IMR-90 (cell line): Measurements from ENCODE around the gene FGF2. TPM values are rescaled to one million over a fixed set of nuclear protein-coding genes. Genes with fewer than 3 reads are reported as not detected.

Experiments used
- ATAC-seq: fragments of 200-7000 bp; cut with Tn5 transposase; 2 replicates; pipeline ENCODE4 v1.9.1; 2020; ENCODE audit warnings: low read depth, mild to moderate bottlenecking, moderate library complexity
- BruUV-seq: library from RNA; stranded (reverse); fragments of 400-500 nt; replicated peaks from 2 replicates; lab custom pipeline; 2021; lab: Mats Ljungman, UMichigan
- CTCF ChIA-PET: fragments of 300-600 bp; formaldehyde crosslinking; extraction: SDS; loops from one replicate; lab custom pipeline; 2021; ENCODE audit warnings: antibody characterized with exemption; lab: Yijun Ruan, JAX
- POLR2A ChIA-PET: fragments of 300-600 bp; sonication (Branson Sonifier 250); formaldehyde crosslinking; loops from one replicate; lab custom pipeline; 2022; ENCODE audit warnings: antibody characterized with exemption; ENCODE audit not compliant: unreplicated experiment; lab: Charles Lee
- DNase-seq: peaks from one replicate; pipeline ENCODE4 v3.0.0; 2013
- H2AFZ ChIP-seq: replicated peaks from 2 replicates; pipeline ENCODE3; 2013; ENCODE audit warnings: low read length, mild to moderate bottlenecking; ENCODE audit not compliant: poor library complexity
- H2AK5ac ChIP-seq: 2 replicates; pipeline ENCODE4 v1.6.1; 2013; ENCODE audit warnings: low read depth, low read length, inconsistent platforms
- H2AK9ac ChIP-seq: replicated peaks from 2 replicates; pipeline ENCODE3; 2013; ENCODE audit warnings: mild to moderate bottlenecking, low read depth, low read length, moderate library complexity; ENCODE audit not compliant: poor library complexity
- H2BK120ac ChIP-seq: 2 replicates; pipeline ENCODE4 v1.6.1; 2013; ENCODE audit warnings: low read depth, low read length, inconsistent platforms
- H2BK15ac ChIP-seq: 3 replicates; pipeline ENCODE4 v1.6.1; 2013; ENCODE audit warnings: low read depth, low read length, inconsistent platforms
- H2BK20ac ChIP-seq: 2 replicates; pipeline ENCODE4 v1.6.1; 2013; ENCODE audit warnings: low read depth, mild to moderate bottlenecking, inconsistent platforms, low read length, moderate library complexity
- H2BK5ac ChIP-seq: 2 replicates; pipeline ENCODE4 v1.6.1; 2013; ENCODE audit warnings: mild to moderate bottlenecking, low read depth, low read length, inconsistent platforms; ENCODE audit not compliant: poor library complexity, severe bottlenecking
- H3K14ac ChIP-seq: replicated peaks from 2 replicates; pipeline ENCODE4 v1.6.1; 2013; ENCODE audit warnings: low read depth, low read length, inconsistent platforms
- H3K18ac ChIP-seq: 2 replicates; pipeline ENCODE4 v1.6.1; 2013; ENCODE audit warnings: low read depth, low read length, control low read depth
- H3K23ac ChIP-seq: 2 replicates; pipeline ENCODE4 v1.6.1; 2013; ENCODE audit warnings: low read depth, low read length, inconsistent platforms
- H3K27ac ChIP-seq: 2 replicates; pipeline ENCODE4 v1.5.1; 2013; ENCODE audit warnings: mild to moderate bottlenecking, control low read depth, low read length; ENCODE audit not compliant: insufficient read depth
- H3K27me3 ChIP-seq: 2 replicates; pipeline ENCODE4 v1.6.1; 2013; ENCODE audit warnings: low read length; ENCODE audit not compliant: control insufficient read depth, insufficient read depth
- H3K36me3 ChIP-seq: 2 replicates; pipeline ENCODE4 v1.6.1; 2013; ENCODE audit warnings: low read length, mixed read lengths; ENCODE audit not compliant: control insufficient read depth, insufficient read depth
- H3K4ac ChIP-seq: 2 replicates; pipeline ENCODE4 v1.6.1; 2013; ENCODE audit warnings: low read depth, low read length, inconsistent platforms
- H3K4me1 ChIP-seq: 2 replicates; pipeline ENCODE4 v1.6.1; 2013; ENCODE audit warnings: low read length, mixed read lengths; ENCODE audit not compliant: control insufficient read depth, insufficient read depth
- H3K4me2 ChIP-seq: 2 replicates; pipeline ENCODE4 v1.6.1; 2013; ENCODE audit warnings: low read depth, mild to moderate bottlenecking, control low read depth, low read length, moderate library complexity
- H3K4me3 ChIP-seq: 2 replicates; pipeline ENCODE4 v1.5.1; 2013; ENCODE audit warnings: low read depth, mild to moderate bottlenecking, control low read depth, low read length, moderate library complexity; ENCODE audit not compliant: insufficient read depth
- H3K56ac ChIP-seq: 2 replicates; pipeline ENCODE4 v1.6.1; 2013; ENCODE audit warnings: low read length, inconsistent platforms; ENCODE audit not compliant: insufficient read depth; ENCODE audit errors: extremely low read depth
- H3K79me1 ChIP-seq, 2 experiments: 2 replicates each; pipeline ENCODE4 v1.6.1; 2013; ENCODE audit warnings: low read length in 2 of 2, inconsistent platforms in 1 of 2, low read depth in 1 of 2
- H3K9ac ChIP-seq: 2 replicates; pipeline ENCODE4 v1.6.1; 2013; ENCODE audit warnings: low read depth, low read length, control low read depth
- H3K9me1 ChIP-seq: 2 replicates; pipeline ENCODE4 v1.6.1; 2013; ENCODE audit warnings: low read length, inconsistent platforms; ENCODE audit not compliant: insufficient read depth
- H3K9me3 ChIP-seq: 2 replicates; pipeline ENCODE4 v1.6.1; 2013; ENCODE audit warnings: low read length; ENCODE audit not compliant: control insufficient read depth, insufficient read depth
- H4K20me1 ChIP-seq: 2 replicates; pipeline ENCODE4 v1.6.1; 2013; ENCODE audit warnings: low read length, inconsistent platforms; ENCODE audit not compliant: insufficient read depth
- H4K5ac ChIP-seq: 2 replicates; pipeline ENCODE4 v1.6.1; 2013; ENCODE audit warnings: mild to moderate bottlenecking, low read depth, low read length, control low read depth
- H4K8ac ChIP-seq, 2 experiments: 2 replicates each; pipeline ENCODE4 v1.6.1; 2013; ENCODE audit warnings: low read depth in 2 of 2, low read length in 2 of 2, control low read depth in 1 of 2, inconsistent platforms in 1 of 2
- H4K91ac ChIP-seq: 2 replicates; pipeline ENCODE4 v1.6.1; 2013; ENCODE audit warnings: low read depth, low read length, inconsistent platforms; ENCODE audit not compliant: insufficient read depth
- BHLHE40 ChIP-seq: fragments of 150-350 bp; IDR thresholded peaks from 2 replicates; pipeline ENCODE4 v1.6.1; 2016; ENCODE audit warnings: mild to moderate bottlenecking, low read depth, low read length
- MAFK ChIP-seq: IDR thresholded peaks from 2 replicates; pipeline ENCODE4 v1.6.1; 2012; ENCODE audit warnings: low read depth, low read length, improper control_type of control experiment
- MXI1 ChIP-seq: IDR thresholded peaks from 2 replicates; pipeline ENCODE4 v1.6.1; 2012; ENCODE audit warnings: low read depth, mild to moderate bottlenecking, low read length, moderate library complexity, borderline replicate concordance
- NFE2L2 ChIP-seq: fragments of 150-350 bp; IDR thresholded peaks from 2 replicates; pipeline ENCODE4 v1.6.1; 2016; ENCODE audit warnings: low read depth, mild to moderate bottlenecking, low read length
- RAD21 ChIP-seq: IDR thresholded peaks from 2 replicates; pipeline ENCODE4 v1.6.1; 2012; ENCODE audit warnings: low read length, improper control_type of control experiment
- WGBS, 2 experiments: methylation state at CpG; one replicate each; pipeline versions ENCODE4 v1.1.5 to v1.1.7; 2013; ENCODE audit warnings: missing lambda C conversion rate in 2 of 2; ENCODE audit not compliant: insufficient read length in 1 of 2; ENCODE audit errors: extremely low coverage in 2 of 2; 5-methylcytosine and 5-hydroxymethylcytosine counted together
- dilution Hi-C: fragments of 300-500 bp; cut with HindIII; formaldehyde crosslinking; loops from one replicate; pipeline ENCODE4 v1.14.3; 2018; ENCODE audit warnings: low sequenced_read_pairs; ENCODE audit not compliant: unreplicated experiment
- in situ Hi-C: fragments of 300-500 bp; cut with MboI; formaldehyde crosslinking; loops from 3 replicates; pipeline ENCODE4 v1.14.3; 2019; ENCODE audit warnings: low sequenced_read_pairs, inconsistent platforms, mixed read lengths
- intact Hi-C: fragments of 100-400 bp; cut with micrococcal nuclease; formaldehyde crosslinking; loops from 2 replicates; pipeline ENCODE4 v1.10.0; 2022
- polyA plus RNA-seq, 3 experiments: library from polyadenylated mRNA; depleted of rRNA; stranded (reverse); fragments of >200 nt; gene quantifications; 2 replicates each; pipeline ENCODE4 v1.2.3, GENCODE V29; 2012; ENCODE audit warnings: low replicate concordance in 1 of 3
- total RNA-seq: library from RNA; depleted of rRNA; stranded (reverse); fragments of >200 nt; gene quantifications from 2 replicates; pipeline ENCODE4 v1.2.3, GENCODE V29; 2012
- TF ChIP-seq, protein P1 (sequence below): fragments of 150-350 bp; IDR thresholded peaks from 2 replicates; pipeline ENCODE4 v1.6.1; 2017; ENCODE audit warnings: mild to moderate bottlenecking, antibody characterized with exemption, low read length, low read depth
- TF ChIP-seq, protein P2 (sequence below): conservative IDR thresholded peaks from 2 replicates; pipeline ENCODE4 v1.5.1; 2012; ENCODE audit warnings: mild to moderate bottlenecking, low read depth, low read length, improper control_type of control experiment

Gene FGF2
- total and polyA plus RNA-seq, 2 of the 4 experiments (the other 2 are of a cell fraction): 12.9 to 27.1 TPM

DNA sequence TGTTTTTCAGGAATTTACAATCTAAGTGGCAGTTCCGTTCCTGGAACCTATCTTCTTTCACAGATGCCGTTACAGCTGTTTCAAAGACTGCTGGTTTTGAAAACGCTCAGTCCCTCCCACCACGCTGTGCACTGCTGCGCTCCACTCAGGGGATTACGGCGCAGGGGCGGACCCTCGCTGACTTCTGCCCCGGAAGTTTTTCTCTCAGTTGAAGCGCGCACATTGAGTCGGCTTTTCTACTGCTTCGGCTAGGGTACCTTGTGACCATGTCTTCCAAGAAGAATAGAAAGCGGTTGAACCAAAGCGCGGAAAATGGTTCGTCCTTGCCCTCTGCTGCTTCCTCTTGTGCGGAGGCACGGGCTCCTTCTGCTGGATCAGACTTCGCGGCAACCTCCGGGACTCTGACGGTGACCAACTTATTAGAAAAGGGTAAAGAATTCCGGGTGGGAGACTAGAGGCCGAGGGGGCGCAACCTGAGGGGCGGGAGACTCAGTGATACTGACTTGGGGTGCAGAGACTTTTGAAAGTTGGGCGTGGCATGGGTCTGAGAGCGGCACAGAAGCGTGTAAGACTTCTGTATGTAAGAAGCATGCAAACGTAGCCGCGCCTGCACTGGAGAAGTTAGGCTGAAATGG, 96.4 kb downstream of the FGF2 start:
- dilution Hi-C loops: loop anchor here (25.0 kb wide), 2 partner anchors 161 to 311 kb away; partner anchors contain the start of gene IL21
- no TSS peak for BruUV-seq
- H2BK15ac ChIP-seq: peak overlapping the region; percentile 75; the same call in 1 of the 3 replicates
- ChIA-PET CTCF (no interaction called here), POLR2A (interaction anchor here (1.1 kb wide), 1 partner anchor 20 kb away, joined by 3 read pairs; no protein-coding TSS in a partner anchor)
- H3K14ac ChIP-seq: peak overlapping the region; percentile 69
- H2BK120ac ChIP-seq: peak overlapping the region; percentile 64
- peaks cover 3% of the 10 kb centered on the region; the same call in 1 of the 2 replicates for H3K9me1 ChIP-seq
- WGBS, 2 experiments: 0% methylated on average over 17 of the region's 34 CpGs; no CpG with 5 or more reads in 1 of the 2 experiments
- peak overlapping the region; percentile 70; the same call in 1 of the 2 replicates for H3K23ac ChIP-seq
- intact Hi-C loops: no loop called here
- peak overlapping the region; percentile 40; the same call in 1 of the 2 replicates for H4K5ac ChIP-seq
- H3K27me3 ChIP-seq: no peaks in the 10 kb centered on the region
- in situ Hi-C loops: loop anchor here (5.0 to 25.0 kb wide), 2 partner anchors 321 to 611 kb away; no protein-coding TSS in a partner anchor
- DNase-seq: peak; percentile 82
- H3K9ac ChIP-seq: peak overlapping the region; percentile 89
- peak overlapping the region; percentile 28; the same call in 1 of the 2 replicates for H2BK20ac ChIP-seq
- H2AFZ ChIP-seq: peak overlapping the region; percentile 96
- H3K56ac ChIP-seq: peak overlapping the region; percentile 79
- H4K91ac ChIP-seq: peak overlapping the region; percentile 86
- peak; percentile 94 for ATAC-seq
- H3K4ac ChIP-seq: peak overlapping the region; percentile 66
- H3K9me3 ChIP-seq: no peaks in the 10 kb centered on the region
- peak overlapping the region; percentile 86 for H2AK9ac ChIP-seq
- peak overlapping the region; percentile 83 for H3K27ac ChIP-seq
- TF ChIP-seq, protein P1, sequence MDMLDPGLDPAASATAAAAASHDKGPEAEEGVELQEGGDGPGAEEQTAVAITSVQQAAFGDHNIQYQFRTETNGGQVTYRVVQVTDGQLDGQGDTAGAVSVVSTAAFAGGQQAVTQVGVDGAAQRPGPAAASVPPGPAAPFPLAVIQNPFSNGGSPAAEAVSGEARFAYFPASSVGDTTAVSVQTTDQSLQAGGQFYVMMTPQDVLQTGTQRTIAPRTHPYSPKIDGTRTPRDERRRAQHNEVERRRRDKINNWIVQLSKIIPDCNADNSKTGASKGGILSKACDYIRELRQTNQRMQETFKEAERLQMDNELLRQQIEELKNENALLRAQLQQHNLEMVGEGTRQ: peak; percentile 13; the same call in 1 of the 2 replicates
- TF ChIP-seq RAD21 (no peak), MXI1 (peak; percentile 91), BHLHE40 (no peak), MAFK (peak; percentile 64), NFE2L2 (0 out of 2 replicates have a peak, but pooled peaks have one; percentile 33)
- TF ChIP-seq, protein P2, sequence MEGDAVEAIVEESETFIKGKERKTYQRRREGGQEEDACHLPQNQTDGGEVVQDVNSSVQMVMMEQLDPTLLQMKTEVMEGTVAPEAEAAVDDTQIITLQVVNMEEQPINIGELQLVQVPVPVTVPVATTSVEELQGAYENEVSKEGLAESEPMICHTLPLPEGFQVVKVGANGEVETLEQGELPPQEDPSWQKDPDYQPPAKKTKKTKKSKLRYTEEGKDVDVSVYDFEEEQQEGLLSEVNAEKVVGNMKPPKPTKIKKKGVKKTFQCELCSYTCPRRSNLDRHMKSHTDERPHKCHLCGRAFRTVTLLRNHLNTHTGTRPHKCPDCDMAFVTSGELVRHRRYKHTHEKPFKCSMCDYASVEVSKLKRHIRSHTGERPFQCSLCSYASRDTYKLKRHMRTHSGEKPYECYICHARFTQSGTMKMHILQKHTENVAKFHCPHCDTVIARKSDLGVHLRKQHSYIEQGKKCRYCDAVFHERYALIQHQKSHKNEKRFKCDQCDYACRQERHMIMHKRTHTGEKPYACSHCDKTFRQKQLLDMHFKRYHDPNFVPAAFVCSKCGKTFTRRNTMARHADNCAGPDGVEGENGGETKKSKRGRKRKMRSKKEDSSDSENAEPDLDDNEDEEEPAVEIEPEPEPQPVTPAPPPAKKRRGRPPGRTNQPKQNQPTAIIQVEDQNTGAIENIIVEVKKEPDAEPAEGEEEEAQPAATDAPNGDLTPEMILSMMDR: no peak
- H3K4me2 ChIP-seq: peak overlapping the region; percentile 79
- H2AK5ac ChIP-seq: no peak overlapping the region
- H3K79me1 ChIP-seq: peaks cover 21 to 50% of the 10 kb centered on the region in 2 experiments
- peak overlapping the region; percentile 61 for H2BK5ac ChIP-seq
- H3K18ac ChIP-seq: peak overlapping the region; percentile 42; the same call in 1 of the 2 replicates
- peak overlapping the region; percentile 93 for H3K4me3 ChIP-seq
- no peaks in the 10 kb centered on the region for H4K20me1 ChIP-seq
- peak overlapping the region; percentile 29 to 78 for H4K8ac ChIP-seq
- no peaks in the 10 kb centered on the region for H3K36me3 ChIP-seq
- H3K4me1 ChIP-seq: no peaks in the 10 kb centered on the region
